GM23338 (cell line): Measurements from ENCODE around the gene TPGS2. TPM values are rescaled to one million over a fixed set of nuclear protein-coding genes. Genes with fewer than 3 reads are reported as not detected.
A peak's percentile ranks its signal among the peaks of the same experiment; 100 is the strongest.

Experiments used
- ATAC-seq: fragments of 200-7000 bp; cut with Tn5 transposase; 3 replicates; pipeline ENCODE4 v1.9.1; 2020
- DNase-seq: peaks from one replicate; pipeline ENCODE4 v3.0.0-alpha.2; 2015; ENCODE audit warnings: low spot score
- H2AFZ ChIP-seq: fragments of 200-600 bp; sonication (generic); 2 replicates; pipeline ENCODE4 v1.8.0; 2016; ENCODE audit warnings: antibody characterized with exemption, mild to moderate bottlenecking, moderate library complexity
- H3F3A ChIP-seq: fragments of 200-600 bp; sonication (generic); replicated peaks from 2 replicates; pipeline ENCODE4 v1.8.0; 2017; ENCODE audit warnings: antibody characterized with exemption, mixed run types, low read depth
- H3K27ac ChIP-seq: fragments of 200-600 bp; sonication (generic); 2 replicates; pipeline ENCODE4 v1.6.1; 2016; ENCODE audit warnings: low read depth
- H3K27me3 ChIP-seq: fragments of 200-600 bp; sonication (generic); 2 replicates; pipeline ENCODE4 v1.8.0; 2016; ENCODE audit warnings: mild to moderate bottlenecking, mixed run types, moderate library complexity; ENCODE audit not compliant: insufficient read depth
- H3K36me3 ChIP-seq: fragments of 200-600 bp; sonication (generic); 2 replicates; pipeline ENCODE4 v1.8.0; 2016; ENCODE audit warnings: mild to moderate bottlenecking; ENCODE audit not compliant: insufficient read depth
- H3K4me1 ChIP-seq: fragments of 200-600 bp; sonication (generic); 2 replicates; pipeline ENCODE4 v1.8.0; 2016; ENCODE audit warnings: mild to moderate bottlenecking, moderate library complexity; ENCODE audit not compliant: insufficient read depth
- H3K4me2 ChIP-seq: fragments of 200-600 bp; sonication (generic); 2 replicates; pipeline ENCODE4 v1.7.1; 2017; ENCODE audit warnings: mixed run types
- H3K4me3 ChIP-seq: fragments of 200-600 bp; sonication (generic); 2 replicates; pipeline ENCODE4 v1.6.1; 2016; ENCODE audit warnings: mixed run types
- H3K79me2 ChIP-seq: fragments of 200-600 bp; sonication (generic); replicated peaks from 2 replicates; pipeline ENCODE4 v1.8.0; 2017; ENCODE audit warnings: mild to moderate bottlenecking; ENCODE audit not compliant: insufficient read depth
- H3K9me2 ChIP-seq: fragments of 200-600 bp; sonication (generic); 2 replicates; pipeline ENCODE4 v1.8.0; 2017; ENCODE audit not compliant: insufficient read depth
- H4K20me1 ChIP-seq: fragments of 200-600 bp; sonication (generic); replicated peaks from 2 replicates; pipeline ENCODE4 v1.8.0; 2017; ENCODE audit warnings: mild to moderate bottlenecking; ENCODE audit not compliant: insufficient read depth
- H3K27ac Mint-ChIP-seq: 2 replicates; pipeline ENCODE4 v1.8.0; 2020; ENCODE audit warnings: inconsistent platforms, mild to moderate bottlenecking, moderate library complexity, mixed read lengths
- H3K27me3 Mint-ChIP-seq: 3 replicates; pipeline ENCODE4 v1.8.0; 2022; ENCODE audit warnings: low read depth, mild to moderate bottlenecking, moderate library complexity, mixed read lengths, inconsistent platforms; ENCODE audit not compliant: insufficient read depth, poor library complexity
- H3K36me3 Mint-ChIP-seq: 3 replicates; pipeline ENCODE4 v1.8.0; 2021; ENCODE audit warnings: low read depth, mild to moderate bottlenecking, inconsistent platforms, moderate library complexity, mixed read lengths
- H3K4me1 Mint-ChIP-seq: 3 replicates; pipeline ENCODE4 v1.8.0; 2020; ENCODE audit warnings: mild to moderate bottlenecking, inconsistent platforms, mixed read lengths
- H3K4me3 Mint-ChIP-seq: 3 replicates; pipeline ENCODE4 v1.8.0; 2021; ENCODE audit warnings: moderate library complexity, mild to moderate bottlenecking, inconsistent platforms, mixed read lengths
- H3K9me3 Mint-ChIP-seq: 3 replicates; pipeline ENCODE4 v1.8.0; 2020; ENCODE audit warnings: moderate library complexity, mild to moderate bottlenecking, inconsistent platforms, mixed read lengths
- CREB1 ChIP-seq: fragments of 250-450 bp; sonication (Bioruptor Pico); IDR thresholded peaks from 2 replicates; pipeline ENCODE4 v1.5.0; 2020; ENCODE audit warnings: low read depth, mild to moderate bottlenecking, moderate library complexity
- CTCF ChIP-seq, 2 experiments: fragments of 200-600 bp in 1 of 2; sonication (generic) in 1 of 2; conservative IDR thresholded peaks; 2 replicates each; pipeline versions ENCODE4 v1.5.1 to v1.6.1; 2016 to 2017; ENCODE audit warnings: antibody characterized with exemption in 2 of 2, low read depth in 2 of 2, mild to moderate bottlenecking in 2 of 2, moderate library complexity in 1 of 2
- ETS1 ChIP-seq: IDR thresholded peaks from 2 replicates; pipeline ENCODE4 v1.6.1; 2016; ENCODE audit warnings: antibody characterized with exemption
- EZH2 ChIP-seq: fragments of 200-600 bp; sonication (generic); IDR thresholded peaks from one replicate; pipeline ENCODE4 v1.8.0; 2017; ENCODE audit warnings: antibody characterized with exemption, mild to moderate bottlenecking, low read depth; ENCODE audit not compliant: unreplicated experiment
- EZH2phosphoT487 ChIP-seq: fragments of 200-600 bp; sonication (generic); IDR thresholded peaks from one replicate; pipeline ENCODE4 v1.8.1; 2018; ENCODE audit warnings: antibody characterized with exemption; ENCODE audit not compliant: unreplicated experiment
- JUNB ChIP-seq: IDR thresholded peaks from one replicate; pipeline ENCODE4 v1.6.1; 2016; ENCODE audit warnings: antibody characterized with exemption; ENCODE audit not compliant: unreplicated experiment
- NANOG ChIP-seq: IDR thresholded peaks from 2 replicates; pipeline ENCODE4 v1.6.1; 2016; ENCODE audit warnings: antibody characterized with exemption, borderline replicate concordance
- POLR2AphosphoS5 ChIP-seq: IDR thresholded peaks from 2 replicates; pipeline ENCODE4 v1.6.1; 2016; ENCODE audit warnings: antibody characterized with exemption, low read depth
- REST ChIP-seq: IDR thresholded peaks from one replicate; pipeline ENCODE4 v1.6.1; 2018; ENCODE audit warnings: antibody characterized with exemption; ENCODE audit not compliant: unreplicated experiment
- STAT1 ChIP-seq: IDR thresholded peaks from one replicate; pipeline ENCODE4 v1.6.1; 2016; ENCODE audit warnings: antibody characterized with exemption; ENCODE audit not compliant: unreplicated experiment
- ZNF114 ChIP-seq: fragments of 250-450 bp; sonication (Bioruptor Pico); IDR thresholded peaks from 2 replicates; pipeline ENCODE4 v1.5.0; 2020; ENCODE audit warnings: mild to moderate bottlenecking, moderate library complexity
- ZNF331 ChIP-seq: fragments of 250-450 bp; sonication (Bioruptor Pico); IDR thresholded peaks from 2 replicates; pipeline ENCODE4 v1.5.0; 2020; ENCODE audit warnings: low read depth, mild to moderate bottlenecking, moderate library complexity
- ZNF462 ChIP-seq: fragments of 250-450 bp; sonication (Bioruptor Pico); IDR thresholded peaks from 2 replicates; pipeline ENCODE4 v1.5.0; 2020; ENCODE audit warnings: mild to moderate bottlenecking, moderate library complexity
- polyA plus RNA-seq: library from polyadenylated mRNA; unstranded; fragments of >200 nt; fragmentation: Nextera tagmentation; extraction: Ambion mirVana; gene quantifications from 2 replicates; pipeline ENCODE4 v1.2.1, GENCODE V29; 2016
- total RNA-seq: library from RNA; depleted of rRNA; stranded (reverse); fragments of >200 nt; shearing (Covaris generic); gene quantifications from 2 replicates; pipeline ENCODE4 v1.2.3, GENCODE V29; 2014

TPGS2 gene
- total and polyA plus RNA-seq, 2 experiments from 2014 or later, result 136 to 167 TPM

GRCh38 chr18:36745219-36745975 lies 83.4 kb downstream of the TPGS2 start:
- TF ChIP-seq STAT1, result no peak
- no peak for TF ChIP-seq POLR2AphosphoS5
- TF ChIP-seq ZNF462, result no peak
- TF ChIP-seq EZH2, result no peak
- no peak for TF ChIP-seq JUNB
- no peak for TF ChIP-seq CTCF (conservative IDR thresholded peaks at IDR 0.05; ENCODE audit: low read depth in 2 of 2)
- no peak for TF ChIP-seq CREB1 (CRISPR knock-in tag)
- no peak for TF ChIP-seq EZH2phosphoT487
- TF ChIP-seq ZNF331 (CRISPR knock-in tag), result no peak
- no peak for TF ChIP-seq NANOG
- no peak for TF ChIP-seq REST
- no peak for TF ChIP-seq ETS1
- TF ChIP-seq ZNF114, result no peak
- H2AFZ ChIP-seq, result no peak overlapping the region

More at GRCh38 chr18:36745219-36745975, 83.4 kb downstream of the TPGS2 start:
- Histone ChIP-seq H3K27me3 (no peaks in the 10 kb centered on the region), H3K27ac (no peak overlapping the region), H3K4me3 (no peak overlapping the region), H3F3A (no peaks in the 10 kb centered on the region), H3K4me2 (no peak overlapping the region), H4K20me1 (no peaks in the 10 kb centered on the region), H3K36me3 (no peaks in the 10 kb centered on the region), H3K79me2 (no peaks in the 10 kb centered on the region), H3K9me2 (peaks cover 8% of the 10 kb centered on the region; the same call in 1 of the 2 replicates), H3K4me1 (no peaks in the 10 kb centered on the region)
- Mint-ChIP-seq H3K27ac (peak overlapping the region; percentile 69; the same call in 1 of the 2 replicates), H3K4me3 (no peak overlapping the region), H3K27me3 (peaks cover 14% of the 10 kb centered on the region), H3K9me3 (no peaks in the 10 kb centered on the region; the same call in 2 of the 3 replicates), H3K4me1 (no peaks in the 10 kb centered on the region), H3K36me3 (no peaks in the 10 kb centered on the region)
- DNase-seq, result no peak
- ATAC-seq, result no peak
